CD4-positive, alpha-beta T cell treated with Interleukin-2 at 100 ng/mL for 4 hours (primary cell): ENCODE results near the gene PHACTR3.
A peak's percentile ranks its signal among the peaks of the same experiment; 100 is the strongest.
"Not testable (repeated sequence)": the region's sequence is repeated elsewhere in the genome, so short reads cannot be mapped to it uniquely, and the experiment has no call there.

Source experiments
- DNase-seq: peaks from one replicate; pipeline ENCODE4 v3.0.0-alpha.2; 2020; ENCODE audit warnings: low spot score

Gene PHACTR3

GRCh38 chr20:59589086-59589684, 15.2 kb upstream of the PHACTR3 start:
- no peak for DNase-seq

GRCh38 chr20:59591061-59591460, 13.3 kb upstream of the PHACTR3 start:
- DNase-seq = no peak

DNA sequence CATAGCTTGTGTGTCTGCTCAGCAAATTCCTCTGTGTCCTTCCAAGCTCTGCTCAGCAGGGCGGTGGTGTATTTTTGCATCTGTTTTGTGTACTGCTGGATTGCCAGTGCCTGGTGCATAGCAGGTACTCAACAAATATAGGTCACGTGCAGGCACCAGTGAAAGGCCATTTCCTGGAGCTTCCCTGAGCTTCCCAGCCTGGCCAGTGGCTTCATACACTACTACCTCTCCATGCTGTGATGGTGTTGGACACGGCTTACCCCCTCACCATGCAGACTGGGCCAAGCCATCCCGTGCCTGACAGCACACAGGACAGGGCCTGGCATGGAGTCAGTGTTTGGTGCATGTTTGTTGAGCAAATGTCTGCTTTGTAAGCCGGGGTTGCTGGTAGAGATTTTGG, 7.7 kb upstream of the PHACTR3 start:
- no peak for DNase-seq

DNA sequence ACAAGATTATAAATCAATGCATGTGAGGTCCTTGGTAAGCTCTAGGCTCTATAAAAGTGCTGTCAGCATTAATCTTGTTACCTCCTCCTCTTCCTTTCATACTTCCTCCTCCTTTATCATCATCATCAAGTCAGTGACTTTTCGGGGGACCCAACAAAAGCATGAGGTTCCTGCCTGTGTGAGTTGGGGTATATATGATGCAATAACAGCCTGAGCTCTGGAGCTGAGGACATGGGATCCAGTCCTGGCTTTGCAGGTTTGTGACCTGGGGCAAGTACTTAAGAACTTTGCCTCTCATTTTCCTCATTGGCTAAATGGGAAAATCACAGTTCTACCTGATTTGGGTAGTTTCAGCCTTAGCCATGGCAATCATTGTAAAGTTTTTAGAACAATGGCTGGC, 7.1 kb upstream of the PHACTR3 start:
- no peak for DNase-seq

GRCh38 chr20:59598625-59599310, 5.6 kb upstream of the PHACTR3 start:
- peak; percentile 16 for DNase-seq

DNA sequence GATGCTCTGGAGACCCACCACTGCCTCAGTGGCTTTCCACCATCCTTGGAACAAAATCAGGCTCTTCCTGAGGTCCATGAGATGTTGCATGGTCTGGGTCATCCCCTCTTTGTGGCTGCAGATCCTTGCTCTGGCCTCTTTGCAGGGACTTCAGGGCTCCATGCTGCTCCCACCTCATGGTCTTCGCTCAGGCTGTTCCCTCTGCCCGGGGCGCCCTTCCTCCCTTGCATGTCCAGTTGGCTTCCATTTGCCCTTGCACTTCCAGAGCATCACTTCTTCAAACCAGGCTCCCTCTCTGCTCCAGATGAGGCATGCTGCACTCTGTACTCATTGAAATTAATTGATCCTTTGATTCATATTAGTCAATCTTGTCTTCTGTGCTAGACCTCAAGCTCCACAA, 4.4 kb upstream of the PHACTR3 start:
- DNase-seq = no peak

- DNase-seq = no peak
Observed at GRCh38 chr20:59600472-59600871, 3.9 kb upstream of the PHACTR3 start.

DNA sequence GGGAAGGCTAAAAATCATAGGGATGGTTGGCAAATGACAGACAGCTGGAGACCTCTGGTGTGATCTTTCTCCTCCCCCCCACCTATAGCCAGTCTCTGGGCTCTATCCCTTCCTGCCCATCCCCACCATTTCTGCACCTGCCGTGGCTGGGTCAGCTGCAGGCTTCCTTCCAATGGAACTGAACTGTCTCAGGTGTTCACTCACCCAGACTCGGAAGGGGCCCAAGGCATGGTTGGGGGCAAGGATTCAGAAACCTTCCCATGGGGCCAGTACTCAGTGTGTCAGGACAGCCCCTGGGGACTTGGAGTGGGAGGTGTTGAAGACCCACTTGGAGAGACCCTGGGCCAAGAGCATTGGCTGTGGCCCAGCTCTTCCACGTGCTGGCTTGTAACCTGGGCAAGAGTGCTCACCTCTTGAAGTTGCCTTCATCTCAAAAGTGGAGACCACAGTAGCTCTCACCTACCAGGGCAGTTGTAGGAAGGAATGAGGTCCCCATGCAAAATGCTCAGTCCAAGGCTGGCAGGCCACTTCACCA, 1.7 kb upstream of the PHACTR3 start:
- no peak for DNase-seq

DNA sequence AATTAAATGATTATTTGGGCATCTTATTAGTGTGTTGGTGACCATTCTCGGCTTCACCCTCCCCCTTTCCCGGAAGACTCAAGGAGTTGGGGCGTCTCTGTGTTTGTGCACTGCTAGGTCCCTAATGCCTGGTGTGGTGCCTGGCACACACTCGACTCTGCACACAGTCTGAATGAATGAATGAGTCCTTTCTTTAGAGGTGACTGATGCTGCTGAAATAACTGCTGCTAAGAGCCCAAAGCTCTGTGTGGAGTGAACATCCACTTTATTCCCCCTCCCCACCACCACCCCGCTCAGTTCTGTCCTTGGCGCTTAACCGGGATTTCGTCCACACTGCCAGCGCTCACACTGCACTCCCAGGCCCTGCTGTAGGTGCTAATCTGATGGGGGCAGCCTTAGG, 1.2 kb upstream of the PHACTR3 start:
- no peak for DNase-seq

DNA sequence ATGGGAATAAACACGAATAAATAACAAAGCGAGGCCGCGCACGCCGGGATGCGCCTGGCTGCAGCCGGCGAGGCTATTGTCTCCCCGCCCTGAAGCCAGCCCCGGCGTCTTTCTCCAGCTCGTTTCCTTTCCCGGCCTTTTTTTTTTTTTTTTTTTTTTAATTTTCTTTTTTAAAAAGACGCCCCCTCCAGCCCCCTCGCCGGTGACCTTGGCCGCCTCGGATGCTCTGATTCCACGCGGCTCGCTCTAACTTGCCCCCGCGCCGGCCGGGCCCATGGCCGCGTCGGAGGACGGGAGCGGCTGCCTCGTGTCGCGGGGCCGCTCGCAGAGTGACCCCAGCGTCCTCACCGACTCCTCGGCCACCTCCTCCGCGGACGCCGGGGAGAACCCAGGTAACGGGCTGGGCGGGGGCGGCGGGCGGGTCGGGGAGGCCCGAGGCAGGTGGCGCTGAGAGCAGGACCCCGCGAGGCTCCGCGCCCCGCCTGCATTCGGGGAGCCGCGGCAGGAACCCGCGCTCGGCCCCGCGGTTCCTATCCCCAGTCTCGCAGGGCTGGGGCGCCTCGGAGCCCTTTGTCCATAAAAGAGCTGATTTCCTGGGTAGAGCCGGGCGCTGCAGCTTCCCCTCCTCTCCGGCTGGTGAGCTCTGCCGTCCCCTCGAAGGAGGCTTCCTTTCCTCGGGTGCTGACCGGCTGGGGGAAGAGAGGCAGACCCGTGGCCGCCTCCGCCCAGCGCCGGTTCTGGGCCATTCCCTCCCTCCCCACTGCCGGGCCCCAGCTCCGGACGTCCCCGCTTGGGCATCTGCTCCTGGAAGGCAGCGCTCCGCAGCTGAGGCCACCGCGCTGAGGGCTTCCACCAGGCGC, 631 bp downstream of the PHACTR3 start:
- DNase-seq = no peak

DNA sequence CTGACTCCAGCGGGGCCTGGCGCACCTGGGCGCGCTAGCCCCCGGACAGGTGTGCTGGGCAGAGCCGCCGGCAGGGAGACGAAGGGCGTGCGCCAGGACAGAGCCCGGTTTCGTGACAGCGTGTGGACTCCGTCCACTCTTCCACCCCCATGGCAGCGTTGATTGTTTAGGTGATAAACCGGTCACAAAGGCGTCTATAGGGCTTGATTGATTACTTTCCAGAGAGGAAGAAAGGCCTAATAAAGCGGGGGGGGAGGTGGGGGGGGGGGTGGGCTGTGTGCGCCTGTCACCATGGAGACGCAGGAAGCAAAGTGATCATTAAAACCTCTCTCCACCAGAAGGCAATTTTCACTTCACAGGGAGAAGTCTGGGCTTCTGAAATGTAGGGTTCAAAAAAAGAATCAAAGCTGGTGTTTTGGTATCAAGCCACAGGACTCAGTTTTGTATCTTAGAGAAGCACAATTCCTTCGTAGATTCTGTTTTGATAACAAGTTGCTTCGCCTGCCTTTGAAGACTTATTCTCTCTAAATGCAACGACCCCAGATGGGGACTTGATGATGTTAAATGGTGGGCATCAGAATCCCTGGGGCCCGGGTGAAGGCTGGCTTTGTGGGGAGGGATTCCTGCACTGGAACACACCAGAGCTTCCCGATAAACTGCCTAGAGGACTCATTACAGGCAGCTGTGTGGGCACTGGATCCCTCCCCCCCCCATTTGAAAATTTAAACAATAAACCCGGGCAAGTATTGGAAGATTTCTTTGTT, 1.4 kb downstream of the PHACTR3 start:
- DNase-seq = no peak

DNA sequence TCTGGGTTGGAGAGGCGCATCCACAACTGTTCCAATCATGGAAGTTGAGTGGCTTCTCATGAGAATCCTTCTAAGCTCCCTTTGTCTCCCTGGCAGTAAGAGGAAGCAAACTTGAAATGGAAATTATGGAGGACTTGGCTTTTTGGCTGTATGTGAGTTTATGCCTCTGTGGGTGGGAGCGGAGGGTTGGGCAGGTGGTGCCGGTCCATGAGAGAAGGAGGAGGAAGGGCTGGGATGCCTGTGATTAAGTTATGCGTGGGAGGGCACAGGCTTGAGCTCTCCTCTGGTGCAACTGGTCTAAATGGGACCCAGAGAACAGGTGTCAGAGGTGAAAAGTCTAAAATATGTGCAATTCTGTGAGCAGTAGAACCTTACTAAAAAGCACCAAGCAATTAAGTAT, 2.2 kb downstream of the PHACTR3 start:
- no peak for DNase-seq

GRCh38 chr20:59608396-59608795, 4.1 kb downstream of the PHACTR3 start:
- DNase-seq = no peak

GRCh38 chr20:59608871-59609270, 4.5 kb downstream of the PHACTR3 start:
- no peak for DNase-seq

- DNase-seq = no peak
Observed at GRCh38 chr20:59611286-59611685, 6.9 kb downstream of the PHACTR3 start.

DNA sequence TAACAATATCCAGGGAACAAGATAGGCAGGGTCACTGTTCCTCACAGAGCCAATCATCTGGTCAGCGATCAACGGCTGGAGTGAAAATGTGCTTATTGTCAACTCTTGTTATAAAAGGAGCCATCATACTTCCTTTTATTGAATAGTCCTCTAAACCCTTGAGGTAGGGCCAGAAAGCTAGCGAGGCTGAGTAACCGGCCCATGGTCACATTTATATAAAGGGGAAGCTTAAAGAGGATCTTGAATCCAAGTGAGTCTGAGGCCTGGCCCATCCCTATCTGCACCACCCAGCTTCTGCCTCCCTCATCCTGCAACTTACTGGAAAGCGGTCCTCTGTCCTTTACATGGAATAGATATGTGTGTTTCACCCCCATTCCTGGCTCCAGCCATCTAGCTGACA, 9.5 kb downstream of the PHACTR3 start:
- DNase-seq = no peak

DNA sequence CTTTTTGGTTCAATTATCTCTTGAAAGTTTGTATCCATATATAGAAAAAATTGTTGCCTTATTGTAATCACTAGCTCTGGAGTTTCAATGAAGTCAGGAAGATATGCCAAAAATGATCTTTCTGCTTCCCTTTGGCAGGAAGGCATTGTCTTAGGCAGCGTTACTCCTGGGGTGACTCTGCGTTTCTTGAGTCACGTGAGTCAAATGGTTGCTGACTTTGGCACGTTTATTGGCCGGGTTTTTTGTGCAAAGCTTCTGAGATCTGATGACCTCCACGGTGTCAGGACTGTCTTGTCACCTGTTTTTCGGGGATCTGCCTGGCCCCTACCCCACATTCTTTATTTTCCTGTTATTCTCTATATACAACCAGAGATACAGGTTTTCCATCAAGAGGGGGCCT, 10.4 kb downstream of the PHACTR3 start:
- DNase-seq = no peak

DNA sequence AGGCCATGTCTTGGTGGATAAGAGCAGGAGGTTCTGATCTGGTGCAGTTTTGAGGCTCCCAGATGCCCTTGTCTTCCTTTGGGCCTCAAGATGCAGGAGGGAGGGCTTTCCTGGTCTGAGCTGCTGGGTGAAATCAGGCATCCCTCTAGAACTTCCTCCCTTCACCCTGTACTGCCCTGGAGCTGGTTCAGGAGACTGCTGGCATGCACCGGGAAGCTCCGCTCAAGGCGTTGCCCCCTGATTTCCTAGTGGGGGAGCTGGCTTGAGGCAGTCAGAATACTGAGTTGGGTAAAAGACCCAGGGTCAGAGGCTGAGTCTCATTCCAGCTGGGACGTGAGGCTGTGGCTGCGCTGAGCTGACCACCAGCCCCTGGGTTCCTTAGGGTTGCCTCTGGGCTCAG, 12.0 kb downstream of the PHACTR3 start:
- DNase-seq = no peak

DNA sequence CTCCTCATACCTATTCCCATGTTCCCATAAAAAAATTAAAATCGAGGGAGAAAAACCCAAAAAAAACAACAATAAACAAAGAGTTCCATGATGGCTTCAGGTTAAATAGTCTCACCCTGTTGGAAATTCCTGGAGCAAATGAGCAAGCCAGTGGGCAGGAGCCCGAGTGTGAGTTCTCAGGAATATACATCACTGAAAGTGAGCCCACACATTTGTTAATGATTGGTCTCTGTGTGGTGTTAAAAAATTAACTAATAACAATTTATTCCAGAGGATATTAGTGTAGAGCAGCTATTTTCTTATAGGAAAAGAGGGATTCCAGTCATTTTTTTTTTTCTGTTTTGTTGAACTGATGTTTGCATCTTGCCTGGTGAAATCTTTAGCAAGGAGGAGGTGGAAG, 12.9 kb downstream of the PHACTR3 start:
- DNase-seq = no peak

GRCh38 chr20:59618131-59618530, 13.8 kb downstream of the PHACTR3 start:
- no peak for DNase-seq

DNA sequence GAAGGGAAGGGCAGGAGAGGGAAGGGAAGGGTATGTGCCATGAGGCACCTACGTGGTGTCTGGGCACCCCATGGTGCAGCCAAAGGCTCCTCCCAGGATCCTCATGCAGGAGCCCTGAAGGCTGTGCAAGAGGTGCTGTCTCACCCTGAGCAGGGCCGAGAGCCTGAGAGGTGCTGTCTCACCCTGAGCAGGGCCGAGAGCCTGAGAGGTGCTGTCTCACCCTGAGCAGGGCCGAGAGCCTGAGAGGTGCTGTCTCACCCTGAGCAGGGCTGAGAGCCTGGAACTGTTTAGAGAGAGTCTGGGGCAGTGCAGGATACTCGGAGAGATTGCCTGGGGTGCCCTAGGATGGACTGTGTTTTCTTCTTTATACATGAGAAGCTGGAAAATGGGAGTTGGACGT, 14.2 kb downstream of the PHACTR3 start:
- not testable (repeated sequence) for DNase-seq

- no peak for DNase-seq
Observed at GRCh38 chr20:59620860-59621505, 16.6 kb downstream of the PHACTR3 start.
